Measurements from ENCODE around the gene TMEM132C. TPM values are rescaled to one million over a fixed set of nuclear protein-coding genes. Genes with fewer than 3 reads are reported as not detected.

TMEM132C gene
- total and polyA plus RNA-seq, 2 of the 8 experiments (the other 6 are each of a cell fraction or from before 2014, with no cell fraction given) = 0.23 to 0.76 TPM

- no peak overlapping the region for H3K4me3 ChIP-seq (ENCODE audit: extremely low read depth in 1 of 4, insufficient read depth in 2 of 4, low read depth in 3 of 4, low read length in 4 of 4)
- no peak overlapping the region for H2AFZ ChIP-seq (ENCODE audit: low read length)
- H4K5ac ChIP-seq (ENCODE audit: insufficient read length, low read depth, low read length) = no peak overlapping the region
- H3K27ac ChIP-seq (ENCODE audit: low read depth, low read length) = no peak overlapping the region
- H3K23me2 ChIP-seq (ENCODE audit: low read depth, low read length) = peaks cover 4% of the 10 kb centered on the region; the same call in 1 of the 2 replicates
- ChIA-PET CTCF (ENCODE audit: partially characterized antibody) (interaction anchor here (0.6 to 2.2 kb wide), 6 partner anchors 9 to 1841 kb away, joined by 3 to 10 read pairs (median 4); no protein-coding TSS in a partner anchor), POLR2A (ENCODE audit: partially characterized antibody) (interaction anchor here (0.6 kb wide), 1 partner anchor 226 kb away, joined by 3 read pairs; no protein-coding TSS in a partner anchor)
- H3K36me3 ChIP-seq (ENCODE audit: control insufficient read depth in 2 of 4, insufficient read depth in 4 of 4, low read length in 3 of 4) = no peaks in the 10 kb centered on the region
- H3K79me1 ChIP-seq (ENCODE audit: low read depth, low read length) = no peaks in the 10 kb centered on the region
- H3K4me1 ChIP-seq (replicated peaks in 1 of 4; ENCODE audit: control insufficient read depth in 3 of 4, insufficient read depth in 4 of 4, low read length in 3 of 4) = peaks cover 0 to 4% (median 1%) of the 10 kb centered on the region in 4 experiments; a peak in 4 of 7 replicates
- no peaks in the 10 kb centered on the region for H3K9me3 ChIP-seq (ENCODE audit: insufficient read depth in 2 of 2, low read depth in 1 of 2, low read length in 1 of 2)
- H3K18ac ChIP-seq (ENCODE audit: extremely low read depth, low read length) = no peak overlapping the region
- H3K79me2 ChIP-seq (ENCODE audit: control insufficient read depth in 1 of 2, insufficient read depth in 2 of 2, low read length in 2 of 2) = no peaks in the 10 kb centered on the region
- TF ChIP-seq CHD2 (IDR thresholded peaks at IDR 0.05; ENCODE audit: low read length) (no peak), RNF2 (IDR thresholded peaks at IDR 0.05; ENCODE audit: borderline replicate concordance, low read depth, low read length, missing control alignments, poor library complexity, severe bottlenecking) (no peak), SP1 (IDR thresholded peaks at IDR 0.05; ENCODE audit: low read depth, low read length) (no peak), RBBP5 (IDR thresholded peaks at IDR 0.05; ENCODE audit: borderline replicate concordance, low read depth, low read length) (no peak), HDAC2 (IDR thresholded peaks at IDR 0.05; ENCODE audit: borderline replicate concordance in 1 of 2, low read depth in 2 of 2, low read length in 2 of 2) (no peak)
- no peak overlapping the region for H3K4ac ChIP-seq (replicated peaks; ENCODE audit: insufficient read length, low read depth, low read length)
- WGBS, 2 experiments (ENCODE audit: extremely low coverage in 1 of 2, insufficient coverage in 1 of 2, insufficient read length in 1 of 2, insufficient replicate concordance in 2 of 2, low coverage in 1 of 2, low lambda C conversion rate in 2 of 2, missing lambda C conversion rate in 1 of 2) = 90% methylated on average over 4 of the region's 4 CpGs; no CpG with 5 or more reads in 1 of the 2 experiments
- no peak overlapping the region for H2BK5ac ChIP-seq (ENCODE audit: low read depth, low read length)
- no peak overlapping the region for H2AK5ac ChIP-seq (ENCODE audit: low read depth, low read length)
- H3K14ac ChIP-seq (ENCODE audit: insufficient read length) = no peak overlapping the region
- no peaks in the 10 kb centered on the region for H3K27me3 ChIP-seq (replicated peaks in 1 of 4; ENCODE audit: control insufficient read depth in 3 of 4, extremely low read depth in 1 of 4, insufficient read depth in 3 of 4, low read length in 3 of 4)
- H2BK20ac ChIP-seq (ENCODE audit: low read length) = no peak overlapping the region
- DNase-seq (ENCODE audit: low read depth in 1 of 2, low spot score in 2 of 2) (no peak), FAIRE-seq (no peak)
- no peak overlapping the region for H4K91ac ChIP-seq (replicated peaks; ENCODE audit: insufficient read length, low read length)
- H2BK12ac ChIP-seq (ENCODE audit: low read depth, low read length) = no peak overlapping the region
- no peak overlapping the region for H3K4me2 ChIP-seq (ENCODE audit: insufficient read depth in 1 of 2, low read depth in 2 of 2, low read length in 2 of 2)
- no peak overlapping the region for H2BK15ac ChIP-seq (ENCODE audit: low read length)
- no peak overlapping the region for H3K9ac ChIP-seq (replicated peaks in 1 of 4; ENCODE audit: extremely low read depth in 1 of 4, low read depth in 3 of 4, low read length in 3 of 4)
- no peaks in the 10 kb centered on the region for H4K20me1 ChIP-seq (replicated peaks in 1 of 2; ENCODE audit: control insufficient read depth in 1 of 2, insufficient read depth in 2 of 2, low read length in 2 of 2)
- no peak overlapping the region for H3K23ac ChIP-seq (ENCODE audit: insufficient read length)
- H4K8ac ChIP-seq (ENCODE audit: extremely low read depth, insufficient read depth, low read length) = no peak overlapping the region
- H3K56ac ChIP-seq (replicated peaks; ENCODE audit: insufficient read length, low read depth, low read length) = no peak overlapping the region
- no peak overlapping the region for H2BK120ac ChIP-seq (replicated peaks; ENCODE audit: low read depth, low read length)
Observed at GRCh38 chr12:128607641-128608040, 340.7 kb downstream of the TMEM132C start.
